GM19351 (cell line): ENCODE data around the gene ZNF235.
"Not testable (repeated sequence)": the region's sequence is repeated elsewhere in the genome, so short reads cannot be mapped to it uniquely, and the experiment has no call there.

Experiments
- ATAC-seq: cut with Tn5 transposase; IDR thresholded peaks from one replicate; pipeline ENCODE4 v1.9.1; 2021; ENCODE audit warnings: mild to moderate bottlenecking, moderate library complexity; ENCODE audit not compliant: unreplicated experiment

The ZNF235 gene

DNA sequence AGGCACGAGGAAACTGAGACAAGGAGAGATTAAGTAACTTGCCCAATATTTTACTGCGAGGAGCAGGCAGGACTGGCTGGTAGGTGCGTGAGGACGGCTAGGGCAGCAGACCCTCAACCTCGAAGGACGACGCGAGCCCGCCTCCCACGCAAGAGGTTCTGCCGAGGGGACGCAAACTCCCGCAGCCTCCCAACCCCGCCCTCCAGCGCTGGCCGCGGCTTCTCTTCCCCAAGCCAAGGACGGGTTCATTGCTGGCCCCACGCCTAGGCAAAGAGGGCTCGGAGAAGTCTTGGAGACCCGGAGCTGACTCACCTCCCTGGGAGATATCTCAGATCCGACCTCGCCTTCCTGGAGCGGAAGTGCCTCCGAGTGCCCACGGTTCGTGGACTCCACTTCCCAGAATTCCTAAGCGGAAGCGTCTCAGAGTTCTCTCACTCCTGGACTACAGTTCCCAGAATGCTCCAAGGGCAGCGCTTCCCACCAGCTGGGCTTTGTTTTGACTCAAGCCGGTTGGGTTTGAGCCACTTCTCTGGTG is at the start of gene ZNF235:
Gene ZNF235 (minus strand): TSS at position 367 of the 535 bp plus-strand sequence. CDS start 1,621 bp downstream, outside the sequence.
- ATAC-seq = peak; percentile 84

DNA sequence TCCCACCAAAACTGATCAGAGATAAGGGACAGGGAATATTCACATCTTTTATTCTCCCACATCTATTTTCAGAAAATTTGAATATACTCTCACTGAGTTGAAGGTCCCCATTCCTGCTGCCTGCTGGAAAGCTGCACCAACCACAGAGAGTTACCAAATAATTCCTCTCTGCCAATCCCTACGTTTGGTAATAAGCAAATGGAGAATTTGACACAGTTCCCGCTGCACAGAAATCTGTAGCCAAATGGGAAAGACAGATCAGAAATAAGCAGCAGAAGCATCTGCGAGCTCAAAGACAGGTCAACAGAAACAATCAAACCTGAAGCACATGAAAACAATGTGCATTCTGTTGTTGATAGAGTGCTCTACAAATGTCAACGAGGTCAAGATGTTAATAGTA is 41.7 kb upstream of the ZNF235 start:
- ATAC-seq = no peak

DNA sequence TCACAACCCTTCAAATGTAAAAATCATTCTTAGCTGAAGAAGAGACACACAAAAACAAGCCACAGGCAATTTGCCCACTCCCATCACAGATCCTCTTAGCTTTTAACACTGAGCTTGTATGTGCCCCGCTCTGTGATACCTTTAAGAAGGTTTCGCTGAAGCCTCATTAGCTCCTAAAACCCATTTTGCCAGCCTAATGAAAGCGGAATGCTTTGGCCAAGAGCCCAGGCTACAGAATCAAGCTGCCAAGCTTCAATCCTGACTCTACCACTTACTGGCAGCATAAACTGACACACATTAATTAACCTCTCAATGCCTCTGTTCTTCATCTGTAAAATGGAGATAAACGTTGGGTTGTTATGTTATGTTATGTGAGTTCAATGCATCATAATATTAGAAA is 41.1 kb upstream of the ZNF235 start:
- no peak for ATAC-seq

DNA sequence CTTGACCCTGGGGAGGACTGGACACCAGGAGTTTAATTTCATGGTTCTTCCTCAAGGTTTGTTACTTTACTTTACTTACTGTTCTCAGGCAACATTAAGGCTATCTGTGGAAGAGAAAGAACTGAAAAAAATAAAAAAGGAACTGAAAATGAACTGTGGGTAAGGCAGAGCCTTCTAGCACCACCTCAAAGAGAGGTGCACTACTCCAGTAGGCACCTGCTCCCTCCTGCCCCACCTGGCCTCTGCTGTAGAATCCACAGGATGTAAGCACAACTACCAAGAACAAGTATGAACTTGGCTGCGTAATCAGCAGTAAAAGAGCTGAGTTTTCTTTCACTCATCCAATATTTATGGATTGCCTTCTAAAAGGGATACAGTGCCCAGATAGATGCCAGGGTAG is 39.4 kb upstream of the ZNF235 start:
- ATAC-seq = no peak

DNA sequence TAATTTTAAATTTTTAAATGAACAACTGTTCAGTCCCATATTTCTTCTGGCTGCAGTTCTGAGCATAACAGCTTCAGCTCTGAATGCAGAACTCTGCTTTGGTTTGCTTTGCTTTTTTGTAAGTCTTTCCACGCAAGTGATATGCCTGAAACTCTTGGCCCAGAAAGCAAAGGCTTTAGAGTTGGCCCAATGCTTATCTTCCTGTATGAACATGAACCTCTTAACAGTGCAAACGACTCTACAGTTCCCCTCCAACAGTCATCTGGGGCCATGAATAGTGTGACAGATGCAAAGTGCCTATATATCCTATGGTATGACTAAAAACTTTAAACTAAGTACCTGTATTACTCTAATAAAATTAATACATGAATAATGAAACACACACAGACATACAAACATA is 37.0 kb upstream of the ZNF235 start:
- ATAC-seq = no peak

DNA sequence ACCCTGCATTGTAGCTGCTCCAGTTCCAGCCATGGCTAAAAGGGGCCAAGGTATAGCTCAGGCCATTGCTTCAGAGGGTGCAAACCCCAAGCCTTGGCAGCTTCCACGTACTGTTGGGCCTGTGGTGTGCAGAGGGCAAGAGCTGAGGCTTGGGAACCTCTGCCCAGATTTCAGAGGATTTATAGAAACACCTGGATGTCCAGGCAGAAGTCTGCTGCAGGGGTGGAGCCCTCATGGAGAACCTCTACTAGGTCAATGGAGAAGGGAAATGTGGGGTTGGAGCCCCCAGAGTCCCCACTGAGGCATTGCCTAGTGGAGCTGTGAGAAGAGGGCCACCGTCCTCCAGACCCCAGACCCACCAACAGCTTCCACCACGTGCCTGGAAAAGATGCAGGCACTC is 29.8 kb upstream of the ZNF235 start:
- not testable (repeated sequence) for ATAC-seq

DNA sequence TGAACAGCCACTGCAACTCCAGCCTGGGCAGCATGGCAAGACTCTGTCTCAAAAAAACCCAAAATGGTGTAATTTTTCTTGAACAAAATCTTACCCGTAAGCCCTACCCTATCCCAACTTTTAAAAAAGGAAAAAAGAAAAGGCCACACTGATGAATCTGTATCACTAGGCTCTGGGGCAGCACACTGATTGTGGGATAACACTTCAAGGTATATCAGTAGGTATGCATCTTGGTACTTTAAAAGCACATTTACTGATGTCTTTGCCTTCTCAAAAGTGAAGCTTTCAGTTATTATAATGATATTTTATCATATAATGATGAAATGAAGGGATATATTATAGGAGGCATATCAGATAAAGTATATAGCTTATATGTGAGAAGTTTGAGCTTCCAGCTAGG is 27.3 kb upstream of the ZNF235 start:
- ATAC-seq = no peak

DNA sequence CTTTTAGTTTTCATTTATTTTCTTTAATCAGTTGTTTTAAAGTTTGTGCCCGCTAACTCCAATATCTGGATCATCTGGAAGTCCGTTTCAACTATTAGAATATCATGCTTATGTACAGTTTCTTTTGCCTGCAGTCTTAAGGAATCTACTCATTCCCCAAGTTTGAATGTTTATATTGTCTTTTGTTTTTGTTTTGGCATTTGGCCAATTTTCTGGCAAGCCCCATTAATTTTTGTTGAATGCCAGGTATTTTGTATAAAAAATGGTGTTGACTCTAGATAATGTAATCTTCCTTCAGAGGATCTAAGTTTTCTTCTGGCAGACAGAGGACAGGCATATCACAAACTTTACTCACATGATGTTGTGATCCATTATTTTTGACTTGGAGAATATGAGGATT is 11.1 kb upstream of the ZNF235 start:
- no peak for ATAC-seq

DNA sequence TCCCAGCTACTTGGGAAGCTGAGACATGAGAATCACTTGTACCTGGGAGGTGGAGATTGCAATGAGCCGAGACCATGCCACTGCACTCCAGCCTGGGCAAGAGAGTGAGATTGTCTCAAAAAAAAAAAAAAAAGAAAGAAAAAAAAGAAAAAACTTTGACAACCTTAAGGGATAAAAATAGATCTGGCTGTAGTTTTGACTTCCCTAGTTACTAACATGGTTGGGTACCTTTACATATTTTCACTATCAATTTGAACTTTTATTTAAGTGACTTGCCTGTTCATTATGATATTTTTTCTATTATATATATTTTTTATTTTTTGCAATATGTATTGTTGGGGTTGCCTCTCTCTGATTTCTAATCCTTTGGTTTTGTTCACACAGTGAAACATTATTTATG is 8.4 kb upstream of the ZNF235 start:
- ATAC-seq = no peak

DNA sequence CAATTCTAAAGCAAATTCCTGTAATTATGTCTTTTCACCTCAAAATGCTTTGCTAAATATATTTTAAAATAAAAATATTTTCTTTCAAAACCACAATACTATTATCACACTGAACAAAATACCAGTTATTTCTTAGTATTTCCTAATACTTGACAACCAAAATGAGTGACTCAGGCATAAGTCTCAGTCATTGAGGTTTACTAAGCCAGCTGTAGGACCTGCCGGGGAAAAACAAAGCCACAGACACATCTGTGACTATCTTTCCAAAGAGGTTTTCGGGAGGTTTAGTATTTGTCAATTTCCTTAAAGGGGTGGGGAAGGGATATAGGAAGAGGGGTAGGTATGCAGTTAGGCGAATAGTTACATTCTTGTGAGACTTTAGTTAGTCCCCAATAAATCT is 3.2 kb upstream of the ZNF235 start:
- ATAC-seq = no peak

DNA sequence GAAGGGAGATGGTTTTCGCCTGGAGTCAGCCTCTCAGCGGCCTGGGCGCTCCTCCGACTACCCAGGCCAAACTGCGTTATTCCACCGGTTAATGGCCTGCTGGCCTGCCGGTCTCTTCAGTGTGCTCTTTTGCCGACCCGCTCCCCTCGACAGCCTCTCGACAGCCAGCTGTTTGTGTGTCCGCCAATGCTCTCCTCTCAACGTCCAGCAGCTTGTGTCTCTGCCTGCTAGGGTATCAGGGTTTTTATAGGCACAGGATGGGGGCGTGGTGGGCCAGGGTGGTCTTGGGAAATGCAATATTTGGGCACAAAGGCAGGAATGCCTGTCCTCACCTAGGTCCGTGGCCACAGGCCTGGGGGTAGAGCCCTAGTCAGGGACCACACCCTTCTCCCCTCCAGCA is 1.5 kb upstream of the ZNF235 start:
- ATAC-seq = no peak

DNA sequence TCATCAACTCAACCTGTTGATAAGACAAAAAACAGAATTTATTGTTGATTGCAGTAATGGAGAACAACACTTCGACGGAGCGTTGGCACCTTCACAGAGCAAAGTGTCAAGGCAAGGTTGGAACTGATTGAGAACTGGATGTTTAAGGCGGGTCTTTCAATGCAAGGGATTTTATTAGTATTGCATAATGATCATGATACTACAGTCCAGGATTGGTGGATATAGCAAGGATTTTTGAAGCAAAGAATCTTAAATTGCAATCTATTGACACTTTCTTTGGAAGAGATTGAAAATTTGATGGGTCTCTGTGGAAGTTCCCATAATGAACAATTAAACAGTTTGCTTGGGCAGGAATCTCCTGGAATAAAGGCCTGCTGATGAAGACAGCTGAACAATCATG is 632 bp upstream of the ZNF235 start:
- no peak for ATAC-seq

DNA sequence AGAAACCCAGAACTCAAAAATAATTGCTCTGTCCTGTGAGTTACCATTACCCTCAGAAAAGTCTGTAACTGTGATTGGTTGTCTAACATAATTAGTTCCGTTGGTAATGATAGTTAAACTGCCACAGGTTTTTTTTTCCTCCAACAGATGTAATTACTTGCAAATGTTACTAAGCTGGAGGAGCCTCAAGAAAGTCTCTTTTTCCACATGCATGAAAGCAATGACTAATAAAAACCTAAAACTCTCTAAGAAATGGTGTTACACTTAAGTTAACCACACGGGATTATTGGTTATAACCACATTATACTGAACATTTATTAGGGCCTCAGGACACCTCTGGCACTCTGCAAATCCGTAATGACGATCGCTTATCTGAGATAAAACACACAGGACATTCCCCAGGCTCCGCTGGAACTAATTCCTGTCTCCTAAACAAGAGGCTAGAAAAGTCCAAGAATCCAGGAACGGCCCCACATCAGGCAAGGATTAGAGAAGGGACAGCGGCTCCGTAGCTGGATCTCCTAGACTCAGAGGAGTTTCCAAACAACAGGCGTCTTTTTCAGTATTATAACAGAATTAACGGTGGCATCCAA is 753 bp downstream of the ZNF235 start:
- no peak for ATAC-seq

DNA sequence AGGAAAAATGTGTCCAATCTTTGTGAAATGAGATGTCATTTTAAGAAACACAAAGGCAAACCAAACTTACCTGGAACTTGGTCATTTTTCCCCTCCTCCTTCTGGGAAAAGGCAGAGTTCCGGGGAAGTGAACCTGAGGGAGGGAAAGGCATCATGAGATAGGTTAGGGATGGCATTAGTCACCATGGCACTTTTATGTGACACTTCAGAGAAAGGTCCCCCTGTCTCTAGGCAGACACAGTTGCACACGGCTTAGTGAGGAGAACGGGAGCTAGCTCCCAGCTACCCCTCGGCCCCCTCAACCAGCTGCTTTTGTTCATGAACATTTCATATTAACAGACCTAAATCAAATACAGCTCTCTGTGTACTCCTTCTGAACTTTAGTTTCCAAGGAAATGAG is 1.5 kb downstream of the ZNF235 start:
- no peak for ATAC-seq

DNA sequence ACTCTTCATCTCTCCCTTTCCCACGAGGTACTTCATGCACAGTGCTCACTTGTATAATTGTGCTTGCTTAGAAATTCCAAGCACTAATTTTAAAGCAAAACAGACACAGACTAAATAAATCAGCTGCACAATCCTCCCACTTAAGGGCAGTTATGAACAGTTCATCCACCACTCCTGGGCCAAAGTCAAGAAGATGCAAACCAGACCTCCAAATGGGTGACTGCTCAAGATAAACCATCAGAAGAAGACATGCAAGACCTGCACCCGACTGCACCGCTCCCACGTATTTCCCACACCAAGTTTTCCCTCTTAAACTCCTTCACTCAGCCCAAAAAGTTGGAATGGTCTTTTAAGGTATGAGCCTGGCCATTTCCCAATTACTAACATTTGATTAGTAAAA is 19.9 kb downstream of the ZNF235 start:
- no peak for ATAC-seq

DNA sequence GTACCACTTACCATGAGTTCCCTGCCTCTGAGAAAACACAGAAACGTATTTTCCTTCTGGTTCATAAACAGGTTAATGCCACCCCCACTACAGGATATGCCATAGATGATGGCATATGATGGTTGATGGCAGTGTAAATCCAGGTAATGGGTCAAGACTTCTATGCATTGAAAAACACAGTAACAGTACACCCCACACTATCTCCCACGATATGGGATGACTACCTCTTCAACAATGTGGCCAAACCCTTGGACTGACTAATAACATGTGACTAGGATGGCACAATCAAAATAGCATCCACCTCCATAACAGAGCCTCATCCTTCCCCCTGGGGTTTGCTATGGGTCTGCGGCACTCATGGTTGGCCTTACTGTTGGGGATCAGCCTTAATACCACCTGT is 22.0 kb downstream of the ZNF235 start:
- ATAC-seq = no peak

DNA sequence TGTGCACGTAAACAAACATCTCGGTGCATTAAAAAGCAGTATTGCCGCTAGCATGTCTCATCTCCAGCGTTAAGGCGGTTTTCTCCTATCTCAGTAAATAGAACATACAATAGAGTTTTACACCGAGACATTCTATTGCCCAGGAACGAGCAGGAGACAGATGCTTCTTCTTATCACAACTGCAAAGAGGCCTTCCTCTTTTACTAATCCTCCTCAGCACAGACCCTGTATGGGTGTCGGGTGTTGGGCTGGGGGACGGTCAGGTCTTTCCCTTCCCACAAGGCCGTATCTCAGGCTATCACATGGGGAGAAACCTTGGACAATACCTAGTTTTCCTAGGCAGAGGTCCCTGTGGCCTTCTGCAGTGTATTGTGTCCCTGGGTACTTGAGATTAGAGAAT is 23.9 kb downstream of the ZNF235 start:
- no peak for ATAC-seq

DNA sequence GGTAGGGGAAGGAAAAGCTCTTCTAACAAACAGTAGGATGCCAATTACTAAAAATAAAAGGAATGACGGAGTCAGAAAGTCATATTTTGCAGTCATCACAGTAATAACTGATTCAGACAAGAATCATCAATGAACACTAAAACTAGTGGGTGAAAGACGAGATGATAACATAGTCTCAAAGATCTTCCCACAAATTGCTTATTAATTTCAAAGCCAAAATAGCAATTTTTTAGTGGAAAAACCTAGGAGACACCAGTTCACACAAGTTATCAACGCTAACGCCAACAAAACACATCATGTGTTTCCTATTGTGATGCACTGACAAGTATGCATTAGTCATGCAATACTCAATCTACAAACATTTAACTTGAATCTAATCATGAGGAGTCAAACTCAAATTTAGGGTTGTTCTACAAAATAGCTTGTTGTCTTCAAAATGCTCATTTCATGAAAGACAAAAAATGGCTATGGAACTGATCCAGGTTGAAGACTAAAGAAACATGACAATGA is 26.6 kb downstream of the ZNF235 start:
- ATAC-seq = no peak

DNA sequence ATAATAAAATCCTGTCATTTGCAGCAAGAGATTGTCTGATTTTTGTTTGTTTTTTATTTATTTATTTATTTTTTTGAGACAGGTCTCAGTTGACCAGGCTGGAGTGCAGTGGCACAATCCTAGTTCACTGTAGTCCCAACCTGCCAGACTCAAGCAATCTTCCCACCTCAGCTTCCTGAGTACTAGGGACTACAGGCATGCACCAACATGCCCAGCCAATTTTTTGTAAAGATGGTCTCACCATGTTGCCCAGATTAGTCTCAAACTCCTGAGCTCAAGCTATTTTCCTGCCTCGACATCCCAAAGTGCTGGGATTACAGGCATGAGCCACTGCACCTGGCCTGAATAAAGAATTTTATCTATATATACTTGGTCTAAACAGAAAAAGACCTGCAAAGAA is 27.5 kb downstream of the ZNF235 start:
- ATAC-seq = no peak

DNA sequence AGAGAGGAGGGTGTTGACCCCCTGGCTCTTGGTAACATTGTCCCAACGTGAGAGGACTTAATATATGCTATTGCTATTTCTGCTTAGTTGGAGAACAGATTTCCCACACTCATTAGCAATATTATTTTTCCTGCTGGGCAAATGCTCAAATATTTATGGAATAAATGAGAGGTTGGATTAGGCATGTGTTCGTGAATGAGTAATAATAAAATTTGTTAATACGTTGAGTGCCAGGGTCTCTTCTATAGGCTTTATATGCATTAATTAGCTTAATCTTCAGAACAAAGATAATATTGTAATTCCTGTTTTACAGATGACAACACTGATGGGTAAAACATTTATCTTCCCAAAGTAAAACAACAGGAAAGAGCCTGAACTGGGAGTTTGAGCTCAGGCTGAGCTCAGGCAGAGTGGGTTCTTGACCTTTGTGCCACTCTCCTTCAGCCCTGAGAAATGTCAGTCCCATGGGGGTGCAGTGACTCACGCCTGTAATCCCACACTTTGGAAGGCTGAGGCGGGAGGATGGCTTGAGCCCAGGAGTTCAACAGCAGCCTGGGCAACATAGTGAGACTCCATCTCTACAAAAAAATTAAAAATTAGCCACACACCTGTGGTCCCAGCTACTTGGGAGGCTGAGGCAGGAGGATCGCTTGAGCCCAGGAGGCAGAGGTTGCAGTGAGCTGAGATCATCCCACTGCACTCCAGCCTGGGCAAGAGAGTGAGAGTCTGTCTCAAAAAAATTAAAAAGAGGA is 44.0 kb downstream of the ZNF235 start:
- no peak for ATAC-seq

DNA sequence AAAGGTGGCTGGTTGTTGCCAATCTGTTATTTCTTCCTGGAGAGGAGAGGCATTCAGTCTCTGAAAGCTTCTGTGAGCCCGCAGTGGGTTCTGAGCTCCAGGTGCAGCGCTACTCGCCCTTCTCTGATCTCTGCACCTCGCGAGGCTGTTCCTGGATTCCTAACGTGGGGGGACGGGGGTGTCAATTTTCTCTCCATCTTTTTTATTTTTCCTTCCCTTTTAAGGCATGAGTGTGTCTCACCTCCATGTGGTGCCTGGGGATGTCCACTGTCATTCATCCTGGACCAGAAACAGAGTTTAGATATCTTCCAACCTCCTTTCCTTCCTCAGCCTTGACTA is 44.5 kb downstream of the ZNF235 start:
- ATAC-seq = no peak

DNA sequence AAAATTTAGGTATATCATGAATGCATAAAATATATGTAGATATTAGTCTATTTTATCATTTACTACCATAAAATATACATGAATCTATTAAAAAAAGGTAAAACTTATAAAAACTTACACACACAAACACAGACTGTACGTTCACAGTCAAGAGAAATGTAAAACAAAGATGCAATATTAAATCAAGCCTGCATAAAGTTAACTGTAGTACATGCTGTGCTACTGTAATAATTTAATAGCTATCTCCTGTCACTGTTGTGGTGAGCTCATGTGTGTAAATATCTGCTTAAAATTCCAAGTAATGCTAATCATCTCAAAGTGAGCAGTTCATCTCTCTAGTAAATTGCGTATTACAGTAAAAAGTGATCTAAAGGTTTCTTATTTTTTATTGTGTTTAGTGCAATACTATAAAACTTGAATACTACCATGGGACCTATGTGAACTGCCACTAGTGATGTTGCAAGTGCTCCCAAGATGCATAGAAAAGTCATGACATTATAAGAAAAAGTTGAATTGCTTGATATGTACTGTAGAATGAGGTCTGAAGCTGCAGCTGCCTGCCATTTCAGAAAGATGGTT is 45.9 kb downstream of the ZNF235 start:
- no peak for ATAC-seq
